Calu3 (cell line): Measurements from ENCODE around the gene UCK2. TPM values are rescaled to one million over a fixed set of nuclear protein-coding genes. Genes with fewer than 3 reads are reported as not detected.

Experiments used
- BruUV-seq: library from RNA; stranded (reverse); fragments of 400-500 nt; replicated peaks from 2 replicates; lab custom pipeline; 2021; lab: Mats Ljungman, UMichigan
- CTCF ChIA-PET: fragments of 300-600 bp; sonication (Branson Sonifier 250); formaldehyde crosslinking; loops from one replicate; lab custom pipeline; 2022; ENCODE audit warnings: antibody characterized with exemption; lab: Charles Lee
- DNase-seq: peaks from one replicate; pipeline ENCODE4 v3.0.0; 2022
- H3K27ac Mint-ChIP-seq: one replicate; pipeline ENCODE4 v1.8.0; 2022; ENCODE audit warnings: mixed read lengths; ENCODE audit not compliant: unreplicated experiment
- H3K27me3 Mint-ChIP-seq: one replicate; pipeline ENCODE4 v1.8.0; 2022; ENCODE audit warnings: mixed read lengths; ENCODE audit not compliant: unreplicated experiment
- H3K36me3 Mint-ChIP-seq: one replicate; pipeline ENCODE4 v1.8.0; 2022; ENCODE audit warnings: mild to moderate bottlenecking, moderate library complexity, mixed read lengths; ENCODE audit not compliant: insufficient read depth, unreplicated experiment
- H3K4me1 Mint-ChIP-seq: one replicate; pipeline ENCODE4 v1.8.0; 2022; ENCODE audit warnings: mild to moderate bottlenecking, low read depth, mixed read lengths; ENCODE audit not compliant: unreplicated experiment
- H3K4me3 Mint-ChIP-seq: one replicate; pipeline ENCODE4 v1.8.0; 2022; ENCODE audit warnings: mild to moderate bottlenecking, low read depth, moderate library complexity, mixed read lengths; ENCODE audit not compliant: unreplicated experiment
- H3K9me3 Mint-ChIP-seq: one replicate; pipeline ENCODE4 v1.8.0; 2022; ENCODE audit warnings: low read depth, mixed read lengths; ENCODE audit not compliant: unreplicated experiment
- intact Hi-C: fragments of 100-400 bp; cut with micrococcal nuclease; formaldehyde crosslinking; loops from one replicate; pipeline ENCODE4 v1.10.0; 2022; ENCODE audit not compliant: unreplicated experiment
- total RNA-seq: library from RNA; stranded (reverse); gene quantifications from 2 replicates; pipeline ENCODE4 v1.2.3, GENCODE V29; 2022
- TF ChIP-seq, protein P1 (sequence below): fragments of 200-600 bp; IDR thresholded peaks from one replicate; pipeline ENCODE4 v1.8.0; 2022; ENCODE audit warnings: antibody characterized with exemption; ENCODE audit not compliant: unreplicated experiment

Gene UCK2
- total RNA-seq, 1 experiment from 2014 or later, result 109 TPM

DNA sequence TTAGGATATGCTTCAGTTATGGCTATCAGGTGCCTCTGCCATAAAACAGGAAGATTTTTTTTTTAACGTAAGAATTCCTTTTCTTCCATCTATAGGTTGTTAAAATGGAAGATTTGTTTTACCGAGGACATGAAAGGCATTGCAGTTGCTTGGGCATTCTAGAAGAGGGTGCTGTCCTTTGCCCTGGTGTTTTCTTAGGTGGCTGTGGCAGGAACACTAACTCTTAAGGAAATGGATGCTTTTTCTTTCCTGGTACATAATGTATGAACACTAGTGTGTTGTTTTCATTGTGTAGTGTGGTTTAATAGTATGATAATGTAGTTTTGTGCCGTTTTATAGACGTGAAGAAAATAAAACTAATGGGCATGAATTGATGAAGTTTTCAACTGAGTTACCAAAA is 47.2 kb downstream of the UCK2 start:
- intact Hi-C loops, result loop anchor here (5.0 kb wide), 1 partner anchor 32 kb away; no protein-coding TSS in a partner anchor
- CTCF ChIA-PET, result interaction anchor here (0.7 to 1.6 kb wide), 6 partner anchors 9 to 171 kb away, joined by 3 to 5 read pairs (median 4); no protein-coding TSS in a partner anchor
- Mint-ChIP-seq H3K27ac (peak overlapping the region; percentile 25), H3K9me3 (peaks cover 9% of the 10 kb centered on the region), H3K4me1 (peaks cover 65% of the 10 kb centered on the region), H3K36me3 (peaks cover 5% of the 10 kb centered on the region), H3K27me3 (no peaks in the 10 kb centered on the region), H3K4me3 (no peak overlapping the region)
- DNase-seq, result no peak
- BruUV-seq, result no TSS peak
- TF ChIP-seq, protein P1, sequence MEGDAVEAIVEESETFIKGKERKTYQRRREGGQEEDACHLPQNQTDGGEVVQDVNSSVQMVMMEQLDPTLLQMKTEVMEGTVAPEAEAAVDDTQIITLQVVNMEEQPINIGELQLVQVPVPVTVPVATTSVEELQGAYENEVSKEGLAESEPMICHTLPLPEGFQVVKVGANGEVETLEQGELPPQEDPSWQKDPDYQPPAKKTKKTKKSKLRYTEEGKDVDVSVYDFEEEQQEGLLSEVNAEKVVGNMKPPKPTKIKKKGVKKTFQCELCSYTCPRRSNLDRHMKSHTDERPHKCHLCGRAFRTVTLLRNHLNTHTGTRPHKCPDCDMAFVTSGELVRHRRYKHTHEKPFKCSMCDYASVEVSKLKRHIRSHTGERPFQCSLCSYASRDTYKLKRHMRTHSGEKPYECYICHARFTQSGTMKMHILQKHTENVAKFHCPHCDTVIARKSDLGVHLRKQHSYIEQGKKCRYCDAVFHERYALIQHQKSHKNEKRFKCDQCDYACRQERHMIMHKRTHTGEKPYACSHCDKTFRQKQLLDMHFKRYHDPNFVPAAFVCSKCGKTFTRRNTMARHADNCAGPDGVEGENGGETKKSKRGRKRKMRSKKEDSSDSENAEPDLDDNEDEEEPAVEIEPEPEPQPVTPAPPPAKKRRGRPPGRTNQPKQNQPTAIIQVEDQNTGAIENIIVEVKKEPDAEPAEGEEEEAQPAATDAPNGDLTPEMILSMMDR, result no peak

GRCh38 chr1:165875171-165875570 is 47.8 kb downstream of the UCK2 start:
- DNase-seq, result peak; percentile 57
- Mint-ChIP-seq H3K4me1 (peaks cover 68% of the 10 kb centered on the region), H3K27ac (peak overlapping the region; percentile 63), H3K9me3 (peaks cover 9% of the 10 kb centered on the region), H3K27me3 (no peaks in the 10 kb centered on the region), H3K4me3 (peak overlapping the region; percentile 42), H3K36me3 (peaks cover 5% of the 10 kb centered on the region)
- no TSS peak for BruUV-seq
- CTCF ChIA-PET, result interaction anchor here (0.7 to 0.9 kb wide), 5 partner anchors 9 to 171 kb away, joined by 3 to 5 read pairs (median 4); no protein-coding TSS in a partner anchor
- intact Hi-C loops, result loop anchor here (5.0 kb wide), 1 partner anchor 33 kb away; no protein-coding TSS in a partner anchor
- TF ChIP-seq, protein P1, result no peak

DNA sequence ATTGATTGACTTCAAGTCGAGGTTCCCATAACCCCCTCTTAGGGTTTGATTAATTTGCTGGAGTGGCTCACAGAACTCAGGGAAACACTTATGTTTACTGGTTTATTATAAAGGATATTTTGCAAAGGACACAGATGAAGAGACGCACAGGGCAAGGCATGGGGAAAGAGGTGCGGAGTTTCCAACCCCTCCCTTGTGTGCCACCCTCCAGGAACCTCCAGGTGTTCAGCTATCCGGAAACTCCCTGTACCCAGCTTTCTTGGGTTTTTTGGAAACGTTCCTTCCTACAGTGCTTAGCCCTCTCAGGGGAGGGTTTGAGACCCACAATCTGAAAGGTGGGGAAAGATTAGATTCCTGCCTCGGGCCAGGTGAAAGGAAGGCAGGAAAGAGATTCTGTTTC is 48.2 kb downstream of the UCK2 start:
- Mint-ChIP-seq H3K9me3 (peaks cover 9% of the 10 kb centered on the region), H3K27ac (peak overlapping the region; percentile 63), H3K4me3 (peak overlapping the region; percentile 42), H3K4me1 (peaks cover 68% of the 10 kb centered on the region), H3K27me3 (no peaks in the 10 kb centered on the region), H3K36me3 (peaks cover 5% of the 10 kb centered on the region)
- CTCF ChIA-PET, result interaction anchor here (0.7 kb wide), 2 partner anchors 18 to 172 kb away, joined by 4 to 5 read pairs; no protein-coding TSS in a partner anchor
- DNase-seq, result peak; percentile 24
- intact Hi-C loops, result loop anchor here (2.0 to 5.0 kb wide), 2 partner anchors 33 to 107 kb away; partner anchors contain the start of gene TMCO1
- BruUV-seq, result no TSS peak
- TF ChIP-seq, protein P1, result no peak

DNA sequence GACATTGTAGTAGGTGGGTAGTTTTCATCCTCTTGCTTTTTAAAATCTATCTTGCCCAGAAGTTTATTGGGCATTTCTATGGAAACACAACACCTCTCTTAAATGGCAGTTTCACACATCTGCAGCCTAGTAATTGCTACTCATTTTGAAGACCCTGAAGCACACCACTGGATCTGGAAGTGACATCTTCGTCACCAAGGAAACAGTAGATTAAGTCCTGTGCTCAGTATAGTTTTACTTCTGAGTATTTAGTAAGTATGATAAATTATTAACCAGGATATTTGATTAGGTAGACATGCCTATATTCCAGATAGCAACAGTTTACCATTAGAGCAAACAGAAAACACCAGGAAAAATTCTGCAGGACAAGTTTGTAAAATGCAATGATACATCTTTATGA is 48.7 kb downstream of the UCK2 start:
- intact Hi-C loops, result loop anchor here (2.0 to 5.0 kb wide), 2 partner anchors 34 to 107 kb away; partner anchors contain the start of gene TMCO1
- H3K9me3 Mint-ChIP-seq, result peaks cover 9% of the 10 kb centered on the region
- TF ChIP-seq, protein P1, result no peak
- DNase-seq, result no peak
- CTCF ChIA-PET, result no interaction called here
- H3K36me3 Mint-ChIP-seq, result peaks cover 5% of the 10 kb centered on the region
- peaks cover 66% of the 10 kb centered on the region for H3K4me1 Mint-ChIP-seq
- H3K27ac Mint-ChIP-seq, result peak overlapping the region; percentile 63
- BruUV-seq, result no TSS peak
- no peaks in the 10 kb centered on the region for H3K27me3 Mint-ChIP-seq
- peak overlapping the region; percentile 42 for H3K4me3 Mint-ChIP-seq
